Measurements from ENCODE around the gene CHMP2A. TPM values are rescaled to one million over a fixed set of nuclear protein-coding genes. Genes with fewer than 3 reads are reported as not detected.
A peak's percentile ranks its signal among the peaks of the same experiment; 100 is the strongest.
"Not testable (repeated sequence)": the region's sequence is repeated elsewhere in the genome, so short reads cannot be mapped to it uniquely, and the experiment has no call there.

The CHMP2A gene
- total and polyA plus RNA-seq, 7 experiments from 2014 or later, result 64.3 to 193 (median 98.2) TPM

DNA sequence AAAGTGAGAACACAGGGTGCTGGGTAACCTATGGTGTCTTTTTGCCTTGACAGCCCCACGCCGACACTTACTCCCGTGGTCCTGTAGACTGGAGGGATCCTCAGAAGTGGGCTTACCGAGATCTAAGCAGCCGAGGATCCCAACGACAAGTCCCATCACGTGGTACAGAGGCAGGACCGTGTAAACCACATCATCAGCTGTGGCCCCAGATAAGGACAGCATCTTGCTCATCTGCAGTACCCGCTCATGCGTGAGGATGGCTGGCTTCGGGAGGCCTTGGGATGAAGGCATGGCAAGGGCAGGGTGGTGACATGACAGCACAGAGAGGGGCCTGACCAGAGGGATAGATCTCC lies 45.2 kb downstream of the CHMP2A start:
- Histone ChIP-seq H3K4me3 (ENCODE audit: low read length) (no peak overlapping the region), H3K27ac (ENCODE audit: low read depth, low read length) (no peak overlapping the region), H3K4me1 (ENCODE audit: control insufficient read depth in 2 of 2, insufficient read depth in 2 of 2, low read length in 2 of 2) (peaks cover 5 to 11% of the 10 kb centered on the region in 2 donors), H3K9me3 (ENCODE audit: control insufficient read depth in 2 of 3, low read length in 3 of 3) (no peaks in the 10 kb centered on the region), H3K27me3 (ENCODE audit: control insufficient read depth in 2 of 2, insufficient read depth in 2 of 2, low read length in 2 of 2) (no peaks in the 10 kb centered on the region), H3K36me3 (ENCODE audit: control insufficient read depth in 2 of 3, insufficient read depth in 3 of 3, low read length in 3 of 3) (no peaks in the 10 kb centered on the region)
- Mint-ChIP-seq H3K4me3 (no peak overlapping the region), H3K4me1 (peaks cover 0 to 16% (median 8%) of the 10 kb centered on the region in 7 donors), H3K27ac (no peak overlapping the region), H3K27me3 (no peaks in the 10 kb centered on the region), H3K9me3 (peaks cover 0 to 17% (median 7%) of the 10 kb centered on the region in 11 donors), H3K36me3 (peaks cover 0 to 15% (median 5%) of the 10 kb centered on the region in 5 donors)
- ATAC-seq (no peak), DNase-seq (no peak)
- intact Hi-C loops (cut with micrococcal nuclease), result loop anchor here in 1 of 2 donors (5.0 kb wide), 1 partner anchor 107 kb away; no protein-coding TSS in a partner anchor
- ChIA-PET POLR2A (interaction anchor here (1.0 kb wide), 1 partner anchor 10 kb away, joined by 5 read pairs; no protein-coding TSS in a partner anchor), CTCF (no interaction called here)

DNA sequence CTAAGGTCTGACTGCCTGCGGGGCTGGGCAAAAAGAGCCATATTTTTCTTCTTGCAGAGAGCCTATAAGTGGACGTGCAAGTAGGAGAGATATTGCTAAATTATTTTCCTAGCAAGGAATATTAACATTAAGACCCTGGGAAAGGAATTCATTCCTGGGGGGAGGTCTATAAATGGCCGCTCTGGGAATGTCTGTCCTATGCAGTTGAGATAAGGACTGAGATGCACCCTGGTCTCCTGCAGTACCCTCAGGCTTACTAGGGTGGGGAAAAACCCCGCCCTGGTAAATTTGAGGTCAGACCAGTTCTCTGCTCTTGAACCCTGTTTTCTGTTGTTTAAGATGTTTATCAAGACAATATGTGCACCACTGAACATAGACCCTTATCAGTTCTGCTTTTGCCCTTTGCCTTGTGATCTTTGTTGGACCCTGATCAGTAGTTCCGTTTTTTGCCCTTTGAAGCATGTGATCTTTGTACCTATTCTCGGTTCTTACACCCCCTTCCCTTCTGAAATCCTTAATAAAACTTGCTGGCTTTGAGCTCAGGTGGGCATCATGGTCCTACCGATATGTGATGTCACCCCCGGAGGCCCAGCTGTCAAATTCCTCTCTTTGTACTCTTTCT lies 47.2 kb downstream of the CHMP2A start:
- H3K27ac ChIP-seq (ENCODE audit: low read depth, low read length); POLR2A ChIA-PET; ATAC-seq; H3K36me3 ChIP-seq (ENCODE audit: control insufficient read depth in 2 of 3, insufficient read depth in 3 of 3, low read length in 3 of 3); H3K4me1 ChIP-seq (ENCODE audit: control insufficient read depth in 2 of 2, insufficient read depth in 2 of 2, low read length in 2 of 2); CTCF ChIA-PET; H3K27me3 Mint-ChIP-seq; H3K4me1 Mint-ChIP-seq; H3K27ac Mint-ChIP-seq; intact Hi-C loops (cut with micrococcal nuclease); H3K27me3 ChIP-seq (ENCODE audit: control insufficient read depth in 2 of 2, insufficient read depth in 2 of 2, low read length in 2 of 2); H3K9me3 ChIP-seq (ENCODE audit: control insufficient read depth in 2 of 3, low read length in 3 of 3); DNase-seq; H3K4me3 ChIP-seq (ENCODE audit: low read length): not testable (repeated sequence)
- Mint-ChIP-seq H3K4me3 (peak overlapping the region in 1 of 10 donors; percentile 32), H3K36me3 (peaks cover 0 to 14% (median 5%) of the 10 kb centered on the region in 5 donors), H3K9me3 (peaks cover 0 to 30% (median 9%) of the 10 kb centered on the region in 11 donors)

Small RNA genes within 50 kb of the gene (microRNA-seq; reads per million reads assigned to microRNA genes)
- gene MIR6807 (ENCODE audit: borderline microRNAs expressed), result not detected

Other genes with a start within 250 kb of the CHMP2A start
- gene ERVK3-1, start 249.7 kb downstream of the CHMP2A start, total RNA-seq, result 100 to 1,000 TPM in 2 of 5 experiments, 10 to 100 TPM in 3; 59.7 to 122 (median 65.4) TPM
- gene ERVK3-1, start 249.7 kb downstream of the CHMP2A start, polyA plus RNA-seq, result 10 to 100 TPM; 68.2 to 88.7 TPM
- 1 to 10 TPM; 1.1 to 6.0 (median 4.5) TPM for gene ZSCAN22, start 228.1 kb downstream of the CHMP2A start, total RNA-seq
- gene ZSCAN22, start 228.1 kb downstream of the CHMP2A start, polyA plus RNA-seq, result 1 to 10 TPM; 1.3 to 3.6 TPM
- gene A1BG, start 201.6 kb downstream of the CHMP2A start, total RNA-seq, result 10 to 100 TPM in 3 of 5 experiments, 1 to 10 TPM in 2; 7.0 to 21.5 (median 12.4) TPM
- gene A1BG, start 201.6 kb downstream of the CHMP2A start, polyA plus RNA-seq, result 10 to 100 TPM; 38.0 to 60.1 TPM
- gene ZNF497, start 192.4 kb downstream of the CHMP2A start, total RNA-seq, result 1 to 10 TPM; 1.0 to 2.7 (median 1.8) TPM
- 1 to 10 TPM; 1.9 to 2.9 TPM for gene ZNF497, start 192.4 kb downstream of the CHMP2A start, polyA plus RNA-seq
- gene ZNF837, start 174.1 kb downstream of the CHMP2A start, total RNA-seq, result 1 to 10 TPM; 1.4 to 4.3 (median 2.4) TPM
- gene ZNF837, start 174.1 kb downstream of the CHMP2A start, polyA plus RNA-seq, result 10 to 100 TPM in 1 of 2 donors, 1 to 10 TPM in 1; 6.9 to 15.6 TPM
- gene RPS5, start 167.8 kb downstream of the CHMP2A start, total RNA-seq, result 1,000 to 10,000 TPM in 4 of 5 experiments, 100 to 1,000 TPM in 1; 911 to 1,684 (median 1,502) TPM
- 1,000 to 10,000 TPM; 1,774 to 1,925 TPM for gene RPS5, start 167.8 kb downstream of the CHMP2A start, polyA plus RNA-seq
- gene RNF225, start 159.4 kb downstream of the CHMP2A start, total RNA-seq, result under 1 TPM in 4 of 5 experiments, not detected in 1; 0.32 to 0.53 (median 0.50) TPM
- gene RNF225, start 159.4 kb downstream of the CHMP2A start, polyA plus RNA-seq, result not detected
- 10 to 100 TPM in 1 of 5 experiments, 1 to 10 TPM in 4; 4.2 to 12.1 (median 8.8) TPM for gene ZNF584, start 146.5 kb downstream of the CHMP2A start, total RNA-seq
- gene ZNF584, start 146.5 kb downstream of the CHMP2A start, polyA plus RNA-seq, result 1 to 10 TPM; 6.5 to 7.0 TPM
- 10 to 100 TPM in 2 of 5 experiments, 1 to 10 TPM in 3; 1.2 to 12.9 (median 4.9) TPM for gene ZNF132, start 115.0 kb downstream of the CHMP2A start, total RNA-seq
- gene ZNF132, start 115.0 kb downstream of the CHMP2A start, polyA plus RNA-seq, result 1 to 10 TPM; 2.4 to 3.6 TPM
- 10 to 100 TPM in 3 of 5 experiments, 1 to 10 TPM in 2; 9.1 to 13.9 (median 11.8) TPM for gene ZNF324B, start 103.5 kb downstream of the CHMP2A start, total RNA-seq
- 1 to 10 TPM; 1.7 to 3.5 TPM for gene ZNF324B, start 103.5 kb downstream of the CHMP2A start, polyA plus RNA-seq
- 10 to 100 TPM; 14.2 to 28.0 (median 23.4) TPM for gene ZNF324, start 88.0 kb downstream of the CHMP2A start, total RNA-seq
- gene ZNF324, start 88.0 kb downstream of the CHMP2A start, polyA plus RNA-seq, result 10 to 100 TPM in 1 of 2 donors, 1 to 10 TPM in 1; 9.3 to 20.8 TPM
- 10 to 100 TPM in 4 of 5 experiments, 1 to 10 TPM in 1; 9.5 to 20.0 (median 15.1) TPM for gene ZNF446, start 78.8 kb downstream of the CHMP2A start, total RNA-seq
- gene ZNF446, start 78.8 kb downstream of the CHMP2A start, polyA plus RNA-seq, result 1 to 10 TPM; 3.2 to 6.0 TPM
- gene SLC27A5, start 43.1 kb downstream of the CHMP2A start, total RNA-seq, result 10 to 100 TPM in 3 of 5 experiments, 1 to 10 TPM in 2; 5.9 to 14.1 (median 12.6) TPM
- 10 to 100 TPM; 18.4 to 26.9 TPM for gene SLC27A5, start 43.1 kb downstream of the CHMP2A start, polyA plus RNA-seq
- gene ZBTB45, start 35.3 kb downstream of the CHMP2A start, total RNA-seq, result 10 to 100 TPM in 3 of 5 experiments, 1 to 10 TPM in 2; 9.8 to 19.2 (median 17.0) TPM
- gene ZBTB45, start 35.3 kb downstream of the CHMP2A start, polyA plus RNA-seq, result 1 to 10 TPM; 5.1 to 6.5 TPM
- gene TRIM28, start 11.0 kb downstream of the CHMP2A start, total RNA-seq, result 100 to 1,000 TPM; 396 to 564 (median 435) TPM
- 10 to 100 TPM; 55.3 to 88.8 TPM for gene TRIM28, start 11.0 kb downstream of the CHMP2A start, polyA plus RNA-seq
- 10 to 100 TPM; 37.1 to 92.1 (median 55.8) TPM for gene UBE2M, start 3.5 kb upstream of the CHMP2A start, total RNA-seq
- 1 to 10 TPM; 7.5 to 7.8 TPM for gene UBE2M, start 3.5 kb upstream of the CHMP2A start, polyA plus RNA-seq
- 10 to 100 TPM; 35.0 to 51.8 (median 44.9) TPM for gene MZF1, start 18.2 kb upstream of the CHMP2A start, total RNA-seq
- 10 to 100 TPM in 1 of 2 donors, 1 to 10 TPM in 1; 9.9 to 18.6 TPM for gene MZF1, start 18.2 kb upstream of the CHMP2A start, polyA plus RNA-seq

Measured in naive thymus-derived CD4-positive, alpha-beta T cell (primary cell).